HCT116 (cell line): ENCODE results near the gene ZBTB34.

Experiments used
- POLR2A ChIP-seq: IDR thresholded peaks from 2 replicates; pipeline ENCODE4 v1.7.0; 2011; ENCODE audit warnings: borderline replicate concordance; ENCODE audit not compliant: insufficient read depth, insufficient read length; ENCODE audit errors: extremely low read depth
- POLR2AphosphoS5 ChIP-seq: IDR thresholded peaks from 2 replicates; pipeline ENCODE4 v1.6.1; 2011; ENCODE audit warnings: mild to moderate bottlenecking, low read depth, low read length, moderate library complexity
- SP1 ChIP-seq: IDR thresholded peaks from 2 replicates; pipeline ENCODE4 v1.6.1; 2012; ENCODE audit warnings: low read depth
- TF ChIP-seq, protein P1 (sequence below), 3 experiments: fragments of 200-600 bp in 1 of 3; sonication (generic) in 1 of 3; IDR thresholded peaks in 2 of 3; conservative IDR thresholded peaks in 1 of 3; 2 replicates each; pipeline ENCODE4 v1.5.1; 2012 to 2017; ENCODE audit warnings: low read depth in 2 of 3, low read length in 2 of 3, antibody characterized with exemption in 1 of 3, borderline replicate concordance in 1 of 3, control low read depth in 1 of 3, mild to moderate bottlenecking in 1 of 3, mixed read lengths in 1 of 3, mixed run types in 1 of 3, moderate library complexity in 1 of 3; ENCODE audit not compliant: insufficient read depth in 1 of 3

DNA sequence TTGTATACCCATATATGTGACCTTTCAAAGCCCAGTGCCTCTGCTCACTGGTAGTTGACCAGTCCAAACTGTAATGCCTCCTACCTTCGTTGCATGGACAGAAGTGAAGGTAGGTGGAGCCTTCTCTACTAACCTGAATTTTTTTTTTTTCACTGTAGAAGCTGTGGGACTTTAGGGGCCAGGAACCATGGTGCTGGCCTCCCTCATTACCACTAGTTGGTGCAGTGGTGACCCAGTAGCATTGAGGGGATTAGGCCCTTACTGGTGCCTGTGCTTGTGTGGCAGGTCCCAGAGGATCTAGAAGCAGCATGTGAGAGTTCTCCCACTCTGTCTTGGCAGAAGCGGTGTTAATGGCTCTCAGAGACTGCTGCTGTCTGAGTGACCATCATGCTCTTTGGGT lies 56.5 kb downstream of the ZBTB34 start:
- no peak for TF ChIP-seq SP1
- TF ChIP-seq POLR2A: no peak
- TF ChIP-seq POLR2AphosphoS5: no peak
- TF ChIP-seq, protein P1, sequence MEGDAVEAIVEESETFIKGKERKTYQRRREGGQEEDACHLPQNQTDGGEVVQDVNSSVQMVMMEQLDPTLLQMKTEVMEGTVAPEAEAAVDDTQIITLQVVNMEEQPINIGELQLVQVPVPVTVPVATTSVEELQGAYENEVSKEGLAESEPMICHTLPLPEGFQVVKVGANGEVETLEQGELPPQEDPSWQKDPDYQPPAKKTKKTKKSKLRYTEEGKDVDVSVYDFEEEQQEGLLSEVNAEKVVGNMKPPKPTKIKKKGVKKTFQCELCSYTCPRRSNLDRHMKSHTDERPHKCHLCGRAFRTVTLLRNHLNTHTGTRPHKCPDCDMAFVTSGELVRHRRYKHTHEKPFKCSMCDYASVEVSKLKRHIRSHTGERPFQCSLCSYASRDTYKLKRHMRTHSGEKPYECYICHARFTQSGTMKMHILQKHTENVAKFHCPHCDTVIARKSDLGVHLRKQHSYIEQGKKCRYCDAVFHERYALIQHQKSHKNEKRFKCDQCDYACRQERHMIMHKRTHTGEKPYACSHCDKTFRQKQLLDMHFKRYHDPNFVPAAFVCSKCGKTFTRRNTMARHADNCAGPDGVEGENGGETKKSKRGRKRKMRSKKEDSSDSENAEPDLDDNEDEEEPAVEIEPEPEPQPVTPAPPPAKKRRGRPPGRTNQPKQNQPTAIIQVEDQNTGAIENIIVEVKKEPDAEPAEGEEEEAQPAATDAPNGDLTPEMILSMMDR (IDR thresholded peaks at IDR 0.05 in 2 of 3, conservative IDR thresholded peaks at IDR 0.05 in 1 of 3; ENCODE audit: borderline replicate concordance in 1 of 3, insufficient read depth in 1 of 3, low read depth in 2 of 3, low read length in 2 of 3): peak in 2 of 3 experiments; percentile 34 to 36; a peak in 4 of 6 replicates
